Stomach (tissue), 9 donors: ENCODE data around the gene LIMK1. TPM values are rescaled to one million over a fixed set of nuclear protein-coding genes. Genes with fewer than 3 reads are reported as not detected.
A peak's percentile ranks its signal among the peaks of the same experiment; 100 is the strongest.

ENCODE experiments used
- DNase-seq, 2 donors: peaks; one replicate each; pipeline versions ENCODE4 v3.0.0 to v3.0.0-alpha.2; 2013 to 2019
- H3K27ac ChIP-seq, 5 donors: fragments of 200-600 bp in 4 of 5; sonication (generic) in 4 of 5; one replicate each; pipeline ENCODE4 v1.5.1; 2013 to 2019; ENCODE audit warnings: mild to moderate bottlenecking in 1 of 5, moderate library complexity in 1 of 5
- H3K27me3 ChIP-seq, 3 donors: fragments of 200-600 bp; sonication (generic); one replicate each; pipeline ENCODE4 v1.5.1; 2017 to 2019; ENCODE audit warnings: mixed run types in 1 of 3
- H3K36me3 ChIP-seq, 4 donors: fragments of 200-600 bp; sonication (generic); 1 replicate in 3 of 4; 2 replicates in 1 of 4; pipeline ENCODE4 v1.5.1; 2016 to 2019
- H3K4me1 ChIP-seq, 4 donors: fragments of 200-600 bp; sonication (generic); one replicate each; pipeline ENCODE4 v1.5.1; 2016 to 2019
- H3K4me3 ChIP-seq, 4 donors: fragments of 200-600 bp; sonication (generic) in 3 of 4; one replicate each; pipeline ENCODE4 v1.5.1; 2016 to 2019; ENCODE audit warnings: mild to moderate bottlenecking in 1 of 4
- H3K9me3 ChIP-seq, 4 donors: fragments of 200-600 bp; sonication (generic); one replicate each; pipeline ENCODE4 v1.5.1; 2016 to 2019
- CTCF ChIP-seq, 7 experiments: fragments of 450-650 bp in 4 of 7; fragments of 200-600 bp in 3 of 7; sonication (generic) in 3 of 7; IDR thresholded peaks; one replicate each; pipeline ENCODE4 v1.5.1; 2016 to 2019; ENCODE audit warnings: antibody characterized with exemption in 7 of 7, control low read depth in 2 of 7, mild to moderate bottlenecking in 1 of 7
- EP300 ChIP-seq: sonication (generic); formaldehyde crosslinking; IDR thresholded peaks from one replicate; pipeline ENCODE4 v1.6.1; 2017; ENCODE audit warnings: antibody characterized with exemption
- POLR2A ChIP-seq, 4 donors: fragments of 450-650 bp; IDR thresholded peaks; one replicate each; pipeline ENCODE4 v1.6.1; 2016; ENCODE audit warnings: antibody characterized with exemption in 4 of 4, control low read depth in 2 of 4, mild to moderate bottlenecking in 1 of 4, moderate library complexity in 1 of 4
- POLR2AphosphoS5 ChIP-seq, 3 donors: sonication (generic); formaldehyde crosslinking; IDR thresholded peaks; one replicate each; pipeline ENCODE4 v1.6.1; 2016; ENCODE audit warnings: antibody characterized with exemption in 3 of 3
- WGBS, 5 donors: extraction: QIAGEN DNeasy Blood & Tissue Kit in 3 of 5; methylation state at CpG; one replicate each; pipeline versions ENCODE4 v1.1.5 to v1.1.7; 2013 to 2018; 5-methylcytosine and 5-hydroxymethylcytosine counted together
- intact Hi-C: fragments of 100-400 bp; cut with DNase I; formaldehyde crosslinking; loops from one replicate; pipeline ENCODE4 v1.15.1; 2023; ENCODE audit warnings: low total_unique reads
- polyA plus RNA-seq, 3 donors: library from polyadenylated mRNA; stranded (reverse); fragments of 200-250 nt; gene quantifications; one replicate each; pipeline ENCODE4 v1.2.3, GENCODE V29; 2013
- total RNA-seq, 5 donors: library from RNA; depleted of rRNA; stranded (reverse); fragments of >200 nt; gene quantifications; one replicate each; pipeline versions ENCODE4 v1.1.0 to v1.2.3, GENCODE V29; 2014 to 2016
- donor health status: healthy with polysubstance abuse.
- donor health status: Bipolar disorder and iron deficiency.
- donor health status: healthy.

The LIMK1 gene
- total and polyA plus RNA-seq, 8 donors, result 2.9 to 26.6 (median 8.7) TPM

DNA sequence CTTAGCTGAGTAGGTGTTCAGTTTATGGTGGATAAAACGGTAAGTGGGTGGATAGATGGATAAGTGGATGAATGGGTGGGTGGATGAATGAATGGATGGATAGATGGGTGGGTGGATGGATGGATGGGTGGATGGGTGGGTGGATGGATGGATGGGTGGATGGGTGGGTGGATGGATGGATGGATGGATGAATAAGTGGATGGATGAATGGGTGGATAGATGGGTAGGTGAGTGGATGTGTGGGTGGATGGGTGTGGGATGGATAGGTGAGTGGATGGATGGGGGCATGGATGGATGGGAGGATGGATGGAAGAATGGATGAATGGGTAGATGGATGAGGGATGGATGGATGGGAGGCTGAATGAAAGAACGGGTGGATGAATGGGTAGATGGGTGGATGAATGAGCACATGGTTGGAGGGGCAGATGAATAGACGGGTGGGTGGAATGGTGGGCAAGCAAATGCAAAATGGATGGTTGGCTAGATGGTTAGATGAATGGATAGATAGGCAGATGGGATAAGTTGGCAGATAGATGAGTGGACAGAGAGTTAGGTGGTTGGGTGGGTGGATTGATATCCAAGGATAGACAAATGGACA, 29.9 kb upstream of the LIMK1 start:
- H3K4me3 ChIP-seq, result no peak overlapping the region
- H3K36me3 ChIP-seq, result peaks cover 0 to 95% (median 78%) of the 10 kb centered on the region in 4 donors
- no peaks in the 10 kb centered on the region for H3K9me3 ChIP-seq
- peaks cover 0 to 12% (median 8%) of the 10 kb centered on the region in 4 donors for H3K4me1 ChIP-seq
- no peaks in the 10 kb centered on the region for H3K27me3 ChIP-seq
- H3K27ac ChIP-seq, result no peak overlapping the region
- no peak for TF ChIP-seq CTCF (IDR thresholded peaks at IDR 0.05)
- TF ChIP-seq POLR2A (IDR thresholded peaks at IDR 0.05), result no peak
- no peak for TF ChIP-seq POLR2AphosphoS5 (IDR thresholded peaks at IDR 0.05)
- no peak for TF ChIP-seq EP300
- no peak for DNase-seq
- intact Hi-C loops, result no loop called here
- 92 to 97% (median 96%) methylated on average over 3 of the region's 3 CpGs for WGBS, 5 donors

- 84 to 93% (median 90%) methylated on average over 26 of the region's 26 CpGs for WGBS, 5 donors
- no peak for DNase-seq
- intact Hi-C loops, result no loop called here
- Histone ChIP-seq H3K27me3 (no peaks in the 10 kb centered on the region), H3K4me3 (no peak overlapping the region), H3K27ac (no peak overlapping the region), H3K4me1 (peaks cover 19 to 35% (median 25%) of the 10 kb centered on the region in 4 donors), H3K36me3 (peaks cover 9 to 92% (median 67%) of the 10 kb centered on the region in 4 donors), H3K9me3 (no peaks in the 10 kb centered on the region)
- TF ChIP-seq POLR2A (IDR thresholded peaks at IDR 0.05) (no peak), CTCF (IDR thresholded peaks at IDR 0.05) (no peak), POLR2AphosphoS5 (IDR thresholded peaks at IDR 0.05) (no peak)
These were observed 27.3 kb upstream of the LIMK1 start for GRCh38 chr7:74056096-74056915.

GRCh38 chr7:74057216-74057925, 26.2 kb upstream of the LIMK1 start:
- Histone ChIP-seq H3K4me3 (no peak overlapping the region), H3K4me1 (peaks cover 30 to 40% (median 35%) of the 10 kb centered on the region in 4 donors), H3K27me3 (no peaks in the 10 kb centered on the region), H3K9me3 (no peaks in the 10 kb centered on the region), H3K27ac (no peak overlapping the region), H3K36me3 (peaks cover 9 to 81% (median 59%) of the 10 kb centered on the region in 4 donors)
- intact Hi-C loops, result no loop called here
- no peak for TF ChIP-seq POLR2A (IDR thresholded peaks at IDR 0.05)
- no peak for TF ChIP-seq EP300
- no peak for TF ChIP-seq CTCF (IDR thresholded peaks at IDR 0.05)
- TF ChIP-seq POLR2AphosphoS5 (IDR thresholded peaks at IDR 0.05), result no peak
- WGBS, 5 donors, result 75 to 90% (median 83%) methylated on average over 11 of the region's 11 CpGs
- DNase-seq, result no peak

DNA sequence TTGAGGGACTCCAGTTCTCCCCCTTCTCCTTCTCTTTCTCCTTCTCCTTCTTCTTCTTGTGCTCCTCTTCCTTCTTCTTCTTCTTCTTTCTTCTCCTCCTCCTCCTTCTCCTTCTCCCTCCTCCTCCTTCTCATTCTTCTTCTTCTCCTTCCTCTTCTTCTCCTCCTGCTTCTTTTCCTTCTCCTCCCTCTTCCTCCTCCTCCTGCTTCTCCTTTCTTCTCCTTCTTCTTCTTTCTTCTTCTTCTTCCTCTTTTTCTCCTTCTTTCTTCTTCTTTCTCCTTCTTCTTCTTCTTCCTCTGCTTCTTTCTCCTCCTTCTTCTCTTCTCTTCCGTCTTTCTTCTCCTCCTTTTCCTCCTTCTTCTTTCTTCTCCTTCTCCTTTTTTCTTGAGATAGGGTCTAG, 25.6 kb upstream of the LIMK1 start:
- Histone ChIP-seq H3K4me1 (peaks cover 34 to 46% (median 40%) of the 10 kb centered on the region in 4 donors), H3K4me3 (no peak overlapping the region), H3K36me3 (peaks cover 9 to 81% (median 56%) of the 10 kb centered on the region in 4 donors), H3K27ac (peak overlapping the region in 2 of 5 donors; percentile 12 to 92), H3K9me3 (no peaks in the 10 kb centered on the region), H3K27me3 (no peaks in the 10 kb centered on the region)
- no peak for DNase-seq
- intact Hi-C loops, result no loop called here
- WGBS, 5 donors, result 54 to 96% (median 90%) methylated on average over 1 of the region's 1 CpG
- TF ChIP-seq POLR2A (IDR thresholded peaks at IDR 0.05), result no peak
- no peak for TF ChIP-seq POLR2AphosphoS5 (IDR thresholded peaks at IDR 0.05)
- no peak for TF ChIP-seq EP300
- TF ChIP-seq CTCF (IDR thresholded peaks at IDR 0.05), result no peak
